ENCODE measurements around the gene COX6A2. TPM values are rescaled to one million over a fixed set of nuclear protein-coding genes. Genes with fewer than 3 reads are reported as not detected.

The COX6A2 gene
- not detected in 2 replicates for total RNA-seq

GRCh38 chr16:31428279-31428597 lies at the start of gene COX6A2:
TSS of gene COX6A2 (minus strand) at chr16:31428360. CDS start at chr16:31428325, 35 bp downstream.

GRCh38 chr16:31471875-31472708 lies 43.9 kb upstream of the COX6A2 start, which contains the start of gene TGFB1I1:
TSS of gene TGFB1I1 (plus strand) at chr16:31472152. CDS start at chr16:31472189, 37 bp downstream.

GRCh38 chr16:31458844-31459686 lies 30.9 kb upstream of the COX6A2 start, which contains the start of gene ARMC5:
TSS of gene ARMC5 (plus strand) at chr16:31459501. CDS start at chr16:31459525, 24 bp downstream.

DNA sequence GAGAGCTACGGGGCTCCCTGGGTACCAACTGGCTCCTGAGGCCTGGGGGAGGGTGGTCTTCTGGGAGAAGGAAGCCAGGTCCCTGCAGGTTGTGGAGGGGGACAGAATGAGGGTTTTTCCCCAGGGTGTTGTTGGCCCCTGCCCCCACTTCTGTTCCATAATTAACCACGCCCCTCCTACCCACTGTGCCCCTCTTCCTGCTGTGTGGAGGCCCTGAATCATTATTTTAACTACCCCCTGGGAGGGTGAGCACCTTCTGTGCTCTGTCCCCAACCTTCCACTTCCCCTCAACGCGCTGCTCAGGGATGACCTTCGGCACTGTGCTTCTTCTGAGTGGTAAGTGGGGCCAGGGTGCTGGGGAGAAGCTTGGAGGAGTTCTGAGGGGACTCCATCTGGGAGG lies 35.1 kb downstream of the COX6A2 start, which contains the start of gene ITGAD:
TSS of gene ITGAD (plus strand) at position 280 of the 400 bp plus-strand sequence. CDS start at position 306, 26 bp downstream.

Other genes with a start within 250 kb of the COX6A2 start
- gene FUS, start 248.2 kb downstream of the COX6A2 start, total RNA-seq: 49.4 and 53.2 TPM in 2 replicates
- gene PYCARD, start 225.6 kb downstream of the COX6A2 start, total RNA-seq: 29.9 and 39.4 TPM in 2 replicates
- not detected in 2 replicates for gene TRIM72, start 214.2 kb downstream of the COX6A2 start, total RNA-seq
- gene PYDC1, start 211.2 kb downstream of the COX6A2 start, total RNA-seq: not detected in 2 replicates
- not detected in 2 replicates for gene ITGAM, start 168.4 kb downstream of the COX6A2 start, total RNA-seq
- not detected in 2 replicates for gene ITGAX, start 73.2 kb downstream of the COX6A2 start, total RNA-seq
- not detected in 2 replicates for gene ITGAD, start 35.0 kb downstream of the COX6A2 start, total RNA-seq
- gene ZNF843, start 14.4 kb upstream of the COX6A2 start, total RNA-seq: 1.3 and 2.3 TPM in 2 replicates
- gene ARMC5, start 31.1 kb upstream of the COX6A2 start, total RNA-seq: 13.6 and 14.9 TPM in 2 replicates
- 139 and 141 TPM in 2 replicates for gene TGFB1I1, start 43.8 kb upstream of the COX6A2 start, total RNA-seq
- gene SLC5A2, start 54.8 kb upstream of the COX6A2 start, total RNA-seq: not detected in 2 replicates
- 70.4 and 73.7 TPM in 2 replicates for gene RUSF1, start 80.0 kb upstream of the COX6A2 start, total RNA-seq
- not detected in 2 replicates for gene AHSP, start 99.5 kb upstream of the COX6A2 start, total RNA-seq

Measured in hair follicle dermal papilla cell (primary cell).